Ishikawa (cell line): ENCODE results near the gene MYH2.

Experiments used
- CREB1 ChIP-seq: IDR thresholded peaks from 2 replicates; pipeline ENCODE4 v1.6.1; 2012; ENCODE audit warnings: low read depth
- EP300 ChIP-seq: IDR thresholded peaks from 2 replicates; pipeline ENCODE4 v1.6.1; 2012; ENCODE audit warnings: borderline replicate concordance
- FOXM1 ChIP-seq: IDR thresholded peaks from 2 replicates; pipeline ENCODE4 v1.6.1; 2012; ENCODE audit warnings: low read depth, borderline replicate concordance
- NFIC ChIP-seq: IDR thresholded peaks from 2 replicates; pipeline ENCODE4 v1.6.1; 2012
- RAD21 ChIP-seq: IDR thresholded peaks from 2 replicates; pipeline ENCODE4 v1.6.1; 2012; ENCODE audit warnings: low read depth
- ZBTB7A ChIP-seq: IDR thresholded peaks from 2 replicates; pipeline ENCODE4 v1.6.1; 2012; ENCODE audit warnings: low read depth
- TF ChIP-seq, protein P1 (sequence below): IDR thresholded peaks from 2 replicates; pipeline ENCODE4 v1.6.1; 2012; ENCODE audit warnings: low read depth, mild to moderate bottlenecking
- TF ChIP-seq, protein P2 (sequence below): IDR thresholded peaks from 2 replicates; pipeline ENCODE4 v1.6.1; 2012
- TF ChIP-seq, protein P3 (sequence below): IDR thresholded peaks from 2 replicates; pipeline ENCODE4 v1.6.1; 2012

DNA sequence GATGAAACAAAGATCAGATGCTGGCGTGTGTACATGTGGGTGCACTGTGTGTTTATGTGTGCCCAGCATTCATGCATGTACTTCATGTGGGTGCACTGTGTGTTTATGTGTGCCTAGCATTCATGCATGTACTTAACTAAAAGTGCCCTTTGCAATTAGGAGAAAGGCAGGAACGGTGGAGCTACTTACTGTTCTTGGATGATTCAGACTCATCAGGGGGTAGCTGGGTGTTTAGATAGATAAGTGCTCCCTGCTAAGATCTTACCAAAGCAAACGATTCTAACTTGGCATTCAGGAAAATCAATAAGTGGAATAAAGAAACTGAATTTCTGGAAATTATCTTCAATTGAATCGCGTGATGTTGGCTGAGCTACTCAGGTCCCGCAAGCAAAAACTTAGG, 8.6 kb upstream of the MYH2 start:
- TF ChIP-seq, protein P1, sequence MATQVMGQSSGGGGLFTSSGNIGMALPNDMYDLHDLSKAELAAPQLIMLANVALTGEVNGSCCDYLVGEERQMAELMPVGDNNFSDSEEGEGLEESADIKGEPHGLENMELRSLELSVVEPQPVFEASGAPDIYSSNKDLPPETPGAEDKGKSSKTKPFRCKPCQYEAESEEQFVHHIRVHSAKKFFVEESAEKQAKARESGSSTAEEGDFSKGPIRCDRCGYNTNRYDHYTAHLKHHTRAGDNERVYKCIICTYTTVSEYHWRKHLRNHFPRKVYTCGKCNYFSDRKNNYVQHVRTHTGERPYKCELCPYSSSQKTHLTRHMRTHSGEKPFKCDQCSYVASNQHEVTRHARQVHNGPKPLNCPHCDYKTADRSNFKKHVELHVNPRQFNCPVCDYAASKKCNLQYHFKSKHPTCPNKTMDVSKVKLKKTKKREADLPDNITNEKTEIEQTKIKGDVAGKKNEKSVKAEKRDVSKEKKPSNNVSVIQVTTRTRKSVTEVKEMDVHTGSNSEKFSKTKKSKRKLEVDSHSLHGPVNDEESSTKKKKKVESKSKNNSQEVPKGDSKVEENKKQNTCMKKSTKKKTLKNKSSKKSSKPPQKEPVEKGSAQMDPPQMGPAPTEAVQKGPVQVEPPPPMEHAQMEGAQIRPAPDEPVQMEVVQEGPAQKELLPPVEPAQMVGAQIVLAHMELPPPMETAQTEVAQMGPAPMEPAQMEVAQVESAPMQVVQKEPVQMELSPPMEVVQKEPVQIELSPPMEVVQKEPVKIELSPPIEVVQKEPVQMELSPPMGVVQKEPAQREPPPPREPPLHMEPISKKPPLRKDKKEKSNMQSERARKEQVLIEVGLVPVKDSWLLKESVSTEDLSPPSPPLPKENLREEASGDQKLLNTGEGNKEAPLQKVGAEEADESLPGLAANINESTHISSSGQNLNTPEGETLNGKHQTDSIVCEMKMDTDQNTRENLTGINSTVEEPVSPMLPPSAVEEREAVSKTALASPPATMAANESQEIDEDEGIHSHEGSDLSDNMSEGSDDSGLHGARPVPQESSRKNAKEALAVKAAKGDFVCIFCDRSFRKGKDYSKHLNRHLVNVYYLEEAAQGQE: no peak
- TF ChIP-seq, protein P2, sequence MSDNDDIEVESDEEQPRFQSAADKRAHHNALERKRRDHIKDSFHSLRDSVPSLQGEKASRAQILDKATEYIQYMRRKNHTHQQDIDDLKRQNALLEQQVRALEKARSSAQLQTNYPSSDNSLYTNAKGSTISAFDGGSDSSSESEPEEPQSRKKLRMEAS: no peak
- TF ChIP-seq NFIC (no peak), FOXM1 (no peak), CREB1 (no peak), ZBTB7A (no peak), EP300 (no peak), RAD21 (no peak)
- TF ChIP-seq, protein P3, sequence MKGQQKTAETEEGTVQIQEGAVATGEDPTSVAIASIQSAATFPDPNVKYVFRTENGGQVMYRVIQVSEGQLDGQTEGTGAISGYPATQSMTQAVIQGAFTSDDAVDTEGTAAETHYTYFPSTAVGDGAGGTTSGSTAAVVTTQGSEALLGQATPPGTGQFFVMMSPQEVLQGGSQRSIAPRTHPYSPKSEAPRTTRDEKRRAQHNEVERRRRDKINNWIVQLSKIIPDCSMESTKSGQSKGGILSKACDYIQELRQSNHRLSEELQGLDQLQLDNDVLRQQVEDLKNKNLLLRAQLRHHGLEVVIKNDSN: no peak
